GM12865 (cell line): ENCODE data around the gene GALNT18.
"Not testable (repeated sequence)": the region's sequence is repeated elsewhere in the genome, so short reads cannot be mapped to it uniquely, and the experiment has no call there.

Experiments used
- DNase-seq: peaks from one replicate; pipeline ENCODE4 v3.0.0; 2010; ENCODE audit warnings: low read depth
- H3K4me3 ChIP-seq: 2 replicates; pipeline ENCODE4 v1.5.1; 2011; ENCODE audit warnings: mild to moderate bottlenecking, low read depth, low read length, control low read depth
- CTCF ChIP-seq: IDR thresholded peaks from 2 replicates; pipeline ENCODE4 v1.5.1; 2011; ENCODE audit warnings: low read length, control low read depth, low read depth, inconsistent platforms; ENCODE audit not compliant: insufficient read depth; ENCODE audit errors: missing control alignments

Gene GALNT18

GRCh38 chr11:11448626-11449025, 173.2 kb downstream of the GALNT18 start:
- DNase-seq: no peak
- TF ChIP-seq CTCF: no peak
- no peak overlapping the region for H3K4me3 ChIP-seq

- not testable (repeated sequence) for H3K4me3 ChIP-seq, DNase-seq
Observed at GRCh38 chr11:11447601-11448000, 174.2 kb downstream of the GALNT18 start.

GRCh38 chr11:11446967-11447366, 174.8 kb downstream of the GALNT18 start:
- no peak for DNase-seq
- no peak overlapping the region for H3K4me3 ChIP-seq
- no peak for TF ChIP-seq CTCF

GRCh38 chr11:11446564-11446963, 175.2 kb downstream of the GALNT18 start:
- TF ChIP-seq CTCF: no peak
- DNase-seq: no peak

GRCh38 chr11:11445441-11446185, 176.2 kb downstream of the GALNT18 start:
- DNase-seq: no peak
- H3K4me3 ChIP-seq: no peak overlapping the region
- TF ChIP-seq CTCF: no peak

More at GRCh38 chr11:11446564-11446963, 175.2 kb downstream of the GALNT18 start:
- H3K4me3 ChIP-seq: no peak overlapping the region

GRCh38 chr11:11444804-11445131, 177.0 kb downstream of the GALNT18 start:
- no peak overlapping the region for H3K4me3 ChIP-seq
- no peak for TF ChIP-seq CTCF
- no peak for DNase-seq

- TF ChIP-seq CTCF: no peak
- H3K4me3 ChIP-seq: no peak overlapping the region
- no peak for DNase-seq
Observed at GRCh38 chr11:11444027-11444803, 177.6 kb downstream of the GALNT18 start.
